ENCODE data around the gene SATB2. TPM values are rescaled to one million over a fixed set of nuclear protein-coding genes. Genes with fewer than 3 reads are reported as not detected.

Gene SATB2
- total RNA-seq, 1 experiment from 2014 or later, result 16.5 TPM

DNA sequence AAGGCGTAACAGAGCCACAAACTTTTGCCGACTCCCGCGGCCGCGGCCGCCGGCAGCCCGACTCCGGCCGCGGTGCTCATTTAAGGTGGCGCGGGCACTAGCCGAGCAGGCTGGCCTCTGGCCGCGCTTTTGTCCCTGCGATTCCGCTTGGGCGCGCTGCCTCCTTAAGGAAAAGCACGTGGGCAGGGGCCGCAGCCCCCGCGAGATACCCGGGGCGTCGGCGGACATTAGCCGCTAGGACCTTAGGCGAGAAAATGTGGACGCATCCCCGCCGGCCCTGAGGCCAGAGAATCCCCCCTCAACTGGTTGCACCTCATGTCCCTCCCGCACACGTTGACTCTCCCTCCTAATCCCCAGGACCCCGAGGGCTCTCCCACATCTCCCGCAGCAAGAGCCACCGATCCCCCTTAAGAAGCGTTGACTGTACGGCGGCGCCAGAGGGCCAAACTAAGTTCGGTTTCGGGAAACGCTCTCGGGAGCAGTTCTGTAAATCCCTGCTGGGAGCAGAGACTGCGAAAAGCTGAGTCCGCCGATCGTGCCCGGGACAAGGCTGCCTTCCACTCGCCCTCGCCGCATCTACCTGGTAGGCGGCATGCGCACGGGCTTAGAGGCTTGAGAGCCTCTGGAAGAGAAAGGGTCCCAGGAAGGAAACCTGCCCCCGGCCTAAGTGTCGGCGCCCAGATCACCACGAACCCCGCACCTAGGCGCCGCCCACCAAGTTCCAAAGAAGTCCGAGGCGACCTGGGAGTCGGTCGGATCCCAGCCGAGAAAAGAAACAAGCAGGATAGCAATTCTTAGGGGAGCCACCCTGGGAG is 1.8 kb upstream of the SATB2 start:
- CTCF ChIA-PET, result interaction anchor here (0.7 to 1.1 kb wide), 4 partner anchors 10 to 442 kb away, joined by 3 to 4 read pairs (median 3); no protein-coding TSS in a partner anchor
- peak overlapping the region; percentile 84 for H3K27ac Mint-ChIP-seq (ENCODE audit: low read depth, unreplicated experiment)
- H3K4me3 Mint-ChIP-seq (ENCODE audit: unreplicated experiment), result peak overlapping the region; percentile 77
- no peaks in the 10 kb centered on the region for H3K36me3 Mint-ChIP-seq (ENCODE audit: insufficient read depth, unreplicated experiment)
- POLR2A ChIA-PET, result interaction anchor here (0.6 to 2.0 kb wide), 11 partner anchors 12 to 676 kb away, joined by 3 to 6 read pairs (median 3); partner anchors contain the start of gene C2orf69
- intact Hi-C loops (cut with micrococcal nuclease), result loop anchor here (5.0 to 10.0 kb wide), 4 partner anchors 57 to 1755 kb away; partner anchors contain the start of gene MARS2
- TF ChIP-seq, protein P1, sequence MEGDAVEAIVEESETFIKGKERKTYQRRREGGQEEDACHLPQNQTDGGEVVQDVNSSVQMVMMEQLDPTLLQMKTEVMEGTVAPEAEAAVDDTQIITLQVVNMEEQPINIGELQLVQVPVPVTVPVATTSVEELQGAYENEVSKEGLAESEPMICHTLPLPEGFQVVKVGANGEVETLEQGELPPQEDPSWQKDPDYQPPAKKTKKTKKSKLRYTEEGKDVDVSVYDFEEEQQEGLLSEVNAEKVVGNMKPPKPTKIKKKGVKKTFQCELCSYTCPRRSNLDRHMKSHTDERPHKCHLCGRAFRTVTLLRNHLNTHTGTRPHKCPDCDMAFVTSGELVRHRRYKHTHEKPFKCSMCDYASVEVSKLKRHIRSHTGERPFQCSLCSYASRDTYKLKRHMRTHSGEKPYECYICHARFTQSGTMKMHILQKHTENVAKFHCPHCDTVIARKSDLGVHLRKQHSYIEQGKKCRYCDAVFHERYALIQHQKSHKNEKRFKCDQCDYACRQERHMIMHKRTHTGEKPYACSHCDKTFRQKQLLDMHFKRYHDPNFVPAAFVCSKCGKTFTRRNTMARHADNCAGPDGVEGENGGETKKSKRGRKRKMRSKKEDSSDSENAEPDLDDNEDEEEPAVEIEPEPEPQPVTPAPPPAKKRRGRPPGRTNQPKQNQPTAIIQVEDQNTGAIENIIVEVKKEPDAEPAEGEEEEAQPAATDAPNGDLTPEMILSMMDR (IDR thresholded peaks at IDR 0.05; ENCODE audit: unreplicated experiment), result no peak
- BruUV-seq (replicated peaks), result no TSS peak
- H3K27me3 Mint-ChIP-seq (ENCODE audit: insufficient read depth, unreplicated experiment), result no peaks in the 10 kb centered on the region
- H3K9me3 Mint-ChIP-seq (ENCODE audit: unreplicated experiment), result no peaks in the 10 kb centered on the region
- peak; percentile 94 for DNase-seq (ENCODE audit: unreplicated experiment)
- H3K4me1 Mint-ChIP-seq (ENCODE audit: insufficient read depth, unreplicated experiment), result peaks cover 5% of the 10 kb centered on the region

DNA sequence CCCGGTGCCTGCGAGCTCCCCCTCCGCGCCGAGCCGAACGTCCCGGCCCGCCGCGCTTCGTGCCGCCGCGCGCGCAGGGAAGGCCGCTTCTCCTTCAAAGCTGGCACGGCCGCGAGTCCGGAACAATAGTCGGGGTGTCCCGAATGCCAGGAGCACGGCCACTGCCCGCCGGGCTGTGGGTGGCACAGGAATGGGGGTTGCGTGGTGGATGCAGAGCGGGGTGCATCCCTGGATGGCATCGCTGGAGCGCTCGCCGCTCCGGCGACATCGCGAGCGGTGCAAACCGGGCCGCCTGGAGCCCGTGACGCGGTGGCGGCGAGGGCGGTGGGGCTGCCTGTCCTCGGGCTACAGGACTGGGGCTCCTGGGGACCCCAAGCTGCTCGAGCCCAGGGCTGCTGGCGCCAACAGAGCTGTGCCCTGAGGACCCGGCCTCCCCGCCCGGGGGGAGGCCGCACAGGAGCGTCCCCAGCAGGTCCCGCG is 1.1 kb upstream of the SATB2 start:
- ChIA-PET CTCF (interaction anchor here (0.7 kb wide), 1 partner anchor 29 kb away, joined by 4 read pairs; no protein-coding TSS in a partner anchor), POLR2A (interaction anchor here (0.6 to 2.0 kb wide), 6 partner anchors 14 to 675 kb away, joined by 3 to 6 read pairs (median 3); partner anchors contain the start of gene C2orf69)
- Mint-ChIP-seq H3K27me3 (ENCODE audit: insufficient read depth, unreplicated experiment) (no peaks in the 10 kb centered on the region), H3K4me3 (ENCODE audit: unreplicated experiment) (peak overlapping the region; percentile 77), H3K9me3 (ENCODE audit: unreplicated experiment) (no peaks in the 10 kb centered on the region), H3K36me3 (ENCODE audit: insufficient read depth, unreplicated experiment) (no peaks in the 10 kb centered on the region), H3K4me1 (ENCODE audit: insufficient read depth, unreplicated experiment) (peaks cover 5% of the 10 kb centered on the region), H3K27ac (ENCODE audit: low read depth, unreplicated experiment) (no peak overlapping the region)
- DNase-seq (ENCODE audit: unreplicated experiment), result no peak
- TF ChIP-seq, protein P1 (IDR thresholded peaks at IDR 0.05; ENCODE audit: unreplicated experiment), result no peak
- BruUV-seq (replicated peaks), result no TSS peak
- intact Hi-C loops (cut with micrococcal nuclease), result loop anchor here (5.0 to 10.0 kb wide), 4 partner anchors 57 to 1754 kb away; partner anchors contain the start of gene MARS2

DNA sequence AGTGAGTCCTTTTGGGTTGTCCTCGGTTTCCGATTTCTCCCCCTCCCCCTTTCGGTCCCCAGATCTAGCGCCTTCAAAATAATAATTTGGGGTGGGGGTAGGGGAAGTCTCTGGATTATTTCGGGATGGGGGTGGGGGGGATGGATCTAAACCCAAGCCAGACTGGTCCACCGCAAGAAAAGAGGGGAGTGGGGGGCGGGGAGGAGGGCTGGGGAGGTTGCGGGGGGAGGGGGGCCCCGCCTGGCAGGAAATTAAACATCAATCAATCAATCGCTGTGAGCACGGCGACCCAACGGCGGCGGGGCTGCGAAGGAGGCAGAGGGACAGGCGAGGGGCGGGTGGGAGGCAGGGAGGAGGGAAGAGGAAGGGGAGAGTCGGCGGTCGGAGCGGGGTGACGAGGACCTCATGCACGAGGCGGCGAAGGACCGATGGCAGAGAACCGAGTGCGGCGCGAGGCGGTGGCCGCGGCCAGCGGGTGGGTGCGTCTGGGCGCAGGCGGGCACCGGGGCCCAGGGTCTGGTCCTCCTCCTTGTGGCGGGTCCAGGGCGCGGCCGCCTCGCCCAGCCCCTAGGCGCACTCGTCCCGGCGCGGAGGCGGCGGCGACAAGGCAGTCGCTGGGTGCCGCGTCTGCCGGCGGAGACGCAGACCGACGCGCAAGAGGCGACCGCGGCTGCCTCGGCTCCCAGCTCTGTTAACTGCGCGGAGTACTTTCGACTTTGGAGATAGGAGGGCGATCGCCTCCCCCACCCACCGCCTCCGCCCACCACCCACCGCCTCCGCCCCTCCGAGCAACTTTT is 468 bp upstream of the SATB2 start:
- ChIA-PET POLR2A (interaction anchor here (0.6 to 2.0 kb wide), 4 partner anchors 353 to 675 kb away, joined by 3 to 6 read pairs (median 3); partner anchors contain the start of gene C2orf69), CTCF (interaction anchor here (0.7 kb wide), 1 partner anchor 29 kb away, joined by 4 read pairs; no protein-coding TSS in a partner anchor)
- H3K36me3 Mint-ChIP-seq (ENCODE audit: insufficient read depth, unreplicated experiment), result no peaks in the 10 kb centered on the region
- intact Hi-C loops (cut with micrococcal nuclease), result loop anchor here (5.0 to 10.0 kb wide), 4 partner anchors 56 to 1753 kb away; partner anchors contain the start of gene MARS2
- H3K4me1 Mint-ChIP-seq (ENCODE audit: insufficient read depth, unreplicated experiment), result peaks cover 5% of the 10 kb centered on the region
- TF ChIP-seq, protein P1 (IDR thresholded peaks at IDR 0.05; ENCODE audit: unreplicated experiment), result no peak
- peak; percentile 50 for DNase-seq (ENCODE audit: unreplicated experiment)
- peak overlapping the region; percentile 77 for H3K4me3 Mint-ChIP-seq (ENCODE audit: unreplicated experiment)
- BruUV-seq (replicated peaks), result no TSS peak
- no peaks in the 10 kb centered on the region for H3K27me3 Mint-ChIP-seq (ENCODE audit: insufficient read depth, unreplicated experiment)
- H3K27ac Mint-ChIP-seq (ENCODE audit: low read depth, unreplicated experiment), result no peak overlapping the region
- no peaks in the 10 kb centered on the region for H3K9me3 Mint-ChIP-seq (ENCODE audit: unreplicated experiment)

Measured in MCF 10A (cell line).